HG03521 (cell line): ENCODE results near the gene IFNL1.
A peak's percentile ranks its signal among the peaks of the same experiment; 100 is the strongest.
"Not testable (repeated sequence)": the region's sequence is repeated elsewhere in the genome, so short reads cannot be mapped to it uniquely, and the experiment has no call there.

Source experiments
- ATAC-seq: cut with Tn5 transposase; IDR thresholded peaks from one replicate; pipeline ENCODE4 v1.9.1; 2021; ENCODE audit warnings: mild to moderate bottlenecking, moderate library complexity; ENCODE audit not compliant: unreplicated experiment

IFNL1 gene

GRCh38 chr19:39328046-39328705 is 32.0 kb downstream of the IFNL1 start:
- ATAC-seq = no peak

- ATAC-seq = no peak
Observed at GRCh38 chr19:39329948-39330347, 33.7 kb downstream of the IFNL1 start.

GRCh38 chr19:39332293-39332692 is 36.1 kb downstream of the IFNL1 start:
- ATAC-seq = no peak

GRCh38 chr19:39332738-39333137 is 36.5 kb downstream of the IFNL1 start:
- not testable (repeated sequence) for ATAC-seq

GRCh38 chr19:39333507-39333906 is 37.3 kb downstream of the IFNL1 start:
- no peak for ATAC-seq

GRCh38 chr19:39334444-39334976 is 38.3 kb downstream of the IFNL1 start:
- no peak for ATAC-seq

- no peak for ATAC-seq
Observed at GRCh38 chr19:39335168-39335548, 39.0 kb downstream of the IFNL1 start.

GRCh38 chr19:39336483-39336882 is 40.3 kb downstream of the IFNL1 start:
- no peak for ATAC-seq

- ATAC-seq = no peak
Observed at GRCh38 chr19:39339674-39340073, 43.5 kb downstream of the IFNL1 start.

- not testable (repeated sequence) for ATAC-seq
Observed at GRCh38 chr19:39340156-39340555, 43.9 kb downstream of the IFNL1 start.

- ATAC-seq = no peak
Observed at GRCh38 chr19:39341129-39341718, 45.0 kb downstream of the IFNL1 start.

GRCh38 chr19:39341719-39342604 is 45.8 kb downstream of the IFNL1 start, which contains the start of gene SAMD4B:
Gene SAMD4B (plus strand): TSS chr19:39342421. CDS start chr19:39356894, 14,473 bp downstream.
- ATAC-seq = peak; percentile 87

- no peak for ATAC-seq
Observed at GRCh38 chr19:39342647-39343305, 46.6 kb downstream of the IFNL1 start.

- no peak for ATAC-seq
Observed at GRCh38 chr19:39345956-39346355, 49.7 kb downstream of the IFNL1 start.

- ATAC-seq = no peak
Observed at GRCh38 chr19:39347332-39348164, 51.3 kb downstream of the IFNL1 start.
